ENCODE data around the gene ALK. TPM values are rescaled to one million over a fixed set of nuclear protein-coding genes. Genes with fewer than 3 reads are reported as not detected.

Gene ALK
- total RNA-seq, 1 donor from 2014 or later = not detected

DNA sequence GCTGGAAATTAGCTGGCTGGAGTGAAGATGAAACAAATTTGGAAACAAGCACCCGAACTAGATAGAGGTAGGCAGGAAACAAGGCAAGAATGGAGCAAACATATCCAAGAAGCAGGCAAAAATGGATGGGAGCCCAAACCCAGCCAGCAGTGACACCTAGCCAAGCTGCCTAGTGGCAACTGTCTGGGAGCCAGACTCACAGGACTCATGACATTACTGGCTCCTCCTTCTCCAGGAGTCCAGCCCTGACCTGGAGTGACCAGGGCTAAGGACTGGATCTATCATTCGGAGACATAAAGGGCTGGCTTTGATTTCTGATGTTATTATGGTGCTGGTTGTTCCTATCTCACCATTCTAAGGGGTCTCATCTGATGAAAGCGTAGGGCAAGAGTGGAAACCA lies 21.3 kb upstream of the ALK start:
- TF ChIP-seq, protein P1, sequence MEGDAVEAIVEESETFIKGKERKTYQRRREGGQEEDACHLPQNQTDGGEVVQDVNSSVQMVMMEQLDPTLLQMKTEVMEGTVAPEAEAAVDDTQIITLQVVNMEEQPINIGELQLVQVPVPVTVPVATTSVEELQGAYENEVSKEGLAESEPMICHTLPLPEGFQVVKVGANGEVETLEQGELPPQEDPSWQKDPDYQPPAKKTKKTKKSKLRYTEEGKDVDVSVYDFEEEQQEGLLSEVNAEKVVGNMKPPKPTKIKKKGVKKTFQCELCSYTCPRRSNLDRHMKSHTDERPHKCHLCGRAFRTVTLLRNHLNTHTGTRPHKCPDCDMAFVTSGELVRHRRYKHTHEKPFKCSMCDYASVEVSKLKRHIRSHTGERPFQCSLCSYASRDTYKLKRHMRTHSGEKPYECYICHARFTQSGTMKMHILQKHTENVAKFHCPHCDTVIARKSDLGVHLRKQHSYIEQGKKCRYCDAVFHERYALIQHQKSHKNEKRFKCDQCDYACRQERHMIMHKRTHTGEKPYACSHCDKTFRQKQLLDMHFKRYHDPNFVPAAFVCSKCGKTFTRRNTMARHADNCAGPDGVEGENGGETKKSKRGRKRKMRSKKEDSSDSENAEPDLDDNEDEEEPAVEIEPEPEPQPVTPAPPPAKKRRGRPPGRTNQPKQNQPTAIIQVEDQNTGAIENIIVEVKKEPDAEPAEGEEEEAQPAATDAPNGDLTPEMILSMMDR (IDR thresholded peaks at IDR 0.05; ENCODE audit: unreplicated experiment) = no peak
- H3K27me3 Mint-ChIP-seq = no peaks in the 10 kb centered on the region

DNA sequence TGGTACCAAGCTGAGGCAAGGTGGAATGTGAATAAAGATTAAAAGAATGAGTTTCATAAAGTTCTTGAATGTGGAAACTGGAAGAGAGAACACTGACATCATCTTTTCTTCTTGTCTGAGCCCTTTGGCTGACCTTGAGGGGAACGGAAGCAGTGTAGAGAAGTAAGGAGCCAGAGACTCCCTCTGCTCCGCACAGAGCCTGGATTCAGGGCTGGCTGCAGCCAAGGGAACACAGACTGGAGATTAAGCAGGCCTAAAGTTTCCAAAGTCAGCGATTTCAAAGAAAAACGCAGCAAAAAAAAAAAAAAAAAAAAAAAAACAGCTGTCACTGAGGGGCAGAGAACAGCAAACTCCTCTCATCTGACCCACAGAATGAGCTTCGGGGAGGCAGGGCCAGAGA lies 19.3 kb upstream of the ALK start:
- no peak overlapping the region for H3K4me3 Mint-ChIP-seq (ENCODE audit: low read depth)
- no peak for DNase-seq (ENCODE audit: low spot score, unreplicated experiment)
- TF ChIP-seq, protein P1 (IDR thresholded peaks at IDR 0.05; ENCODE audit: unreplicated experiment) = no peak
- no peaks in the 10 kb centered on the region for H3K4me1 Mint-ChIP-seq (ENCODE audit: low read depth)
- no peaks in the 10 kb centered on the region for H3K36me3 Mint-ChIP-seq (ENCODE audit: insufficient read depth)
- H3K27ac Mint-ChIP-seq = no peak overlapping the region
- H3K27me3 Mint-ChIP-seq = peaks cover 2% of the 10 kb centered on the region
- no peaks in the 10 kb centered on the region for H3K9me3 Mint-ChIP-seq (ENCODE audit: low read depth)

More for the DNA sequence above, 21.3 kb upstream of the ALK start:
- no peak for DNase-seq (ENCODE audit: low spot score, unreplicated experiment)
- Mint-ChIP-seq H3K36me3 (ENCODE audit: insufficient read depth) (no peaks in the 10 kb centered on the region), H3K9me3 (ENCODE audit: low read depth) (no peaks in the 10 kb centered on the region), H3K27ac (no peak overlapping the region), H3K4me3 (ENCODE audit: low read depth) (no peak overlapping the region), H3K4me1 (ENCODE audit: low read depth) (no peaks in the 10 kb centered on the region)

DNA sequence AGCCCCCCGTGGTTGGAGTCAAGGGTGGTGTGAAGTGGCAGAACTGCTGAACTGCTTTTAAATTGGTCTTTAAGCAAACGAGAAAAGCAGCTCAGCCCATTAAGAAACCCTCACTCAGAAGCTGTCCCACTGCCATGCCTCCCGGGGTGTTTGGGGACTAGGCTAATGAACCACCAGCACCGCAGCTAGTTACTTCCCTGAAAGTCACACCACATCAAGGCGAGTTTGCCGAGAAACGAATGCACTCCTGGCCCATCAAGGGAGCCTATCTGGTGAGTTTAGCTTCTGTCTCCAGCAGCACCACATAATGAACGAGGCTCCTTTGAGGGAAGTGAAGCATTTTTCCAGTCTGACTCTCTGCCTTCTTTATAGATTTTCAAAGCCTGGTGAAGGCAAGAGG lies 14.6 kb upstream of the ALK start:
- Mint-ChIP-seq H3K27me3 (peaks cover 9% of the 10 kb centered on the region), H3K27ac (no peak overlapping the region), H3K4me1 (ENCODE audit: low read depth) (peaks cover 5% of the 10 kb centered on the region), H3K4me3 (ENCODE audit: low read depth) (no peak overlapping the region), H3K36me3 (ENCODE audit: insufficient read depth) (no peaks in the 10 kb centered on the region), H3K9me3 (ENCODE audit: low read depth) (no peaks in the 10 kb centered on the region)
- DNase-seq (ENCODE audit: low spot score, unreplicated experiment) = no peak
- TF ChIP-seq, protein P1 (IDR thresholded peaks at IDR 0.05; ENCODE audit: unreplicated experiment) = no peak

DNA sequence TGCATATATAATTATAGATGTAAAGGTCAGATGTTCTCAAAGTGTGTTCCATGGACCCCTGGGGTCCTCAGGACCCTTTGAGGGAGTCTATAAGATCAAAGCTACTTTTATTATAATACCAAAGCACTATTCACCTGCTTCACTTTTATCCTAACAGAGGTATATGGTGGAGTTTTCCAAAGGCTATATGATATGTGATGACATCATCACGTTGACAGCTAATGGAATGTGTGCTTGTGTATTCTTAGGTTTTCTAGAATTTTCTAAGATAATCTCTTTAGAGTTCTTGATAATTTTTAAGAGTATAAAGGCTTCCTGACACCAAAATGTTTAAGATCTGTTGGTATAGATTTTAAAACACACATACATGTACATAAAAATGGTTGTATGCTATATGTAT lies 10.4 kb upstream of the ALK start:
- H3K36me3 Mint-ChIP-seq (ENCODE audit: insufficient read depth) = no peaks in the 10 kb centered on the region
- no peak overlapping the region for H3K27ac Mint-ChIP-seq
- no peaks in the 10 kb centered on the region for H3K9me3 Mint-ChIP-seq (ENCODE audit: low read depth)
- DNase-seq (ENCODE audit: low spot score, unreplicated experiment) = no peak
- TF ChIP-seq, protein P1 (IDR thresholded peaks at IDR 0.05; ENCODE audit: unreplicated experiment) = no peak
- peaks cover 5% of the 10 kb centered on the region for H3K4me1 Mint-ChIP-seq (ENCODE audit: low read depth)
- H3K4me3 Mint-ChIP-seq (ENCODE audit: low read depth) = no peak overlapping the region
- H3K27me3 Mint-ChIP-seq = peaks cover 12% of the 10 kb centered on the region

DNA sequence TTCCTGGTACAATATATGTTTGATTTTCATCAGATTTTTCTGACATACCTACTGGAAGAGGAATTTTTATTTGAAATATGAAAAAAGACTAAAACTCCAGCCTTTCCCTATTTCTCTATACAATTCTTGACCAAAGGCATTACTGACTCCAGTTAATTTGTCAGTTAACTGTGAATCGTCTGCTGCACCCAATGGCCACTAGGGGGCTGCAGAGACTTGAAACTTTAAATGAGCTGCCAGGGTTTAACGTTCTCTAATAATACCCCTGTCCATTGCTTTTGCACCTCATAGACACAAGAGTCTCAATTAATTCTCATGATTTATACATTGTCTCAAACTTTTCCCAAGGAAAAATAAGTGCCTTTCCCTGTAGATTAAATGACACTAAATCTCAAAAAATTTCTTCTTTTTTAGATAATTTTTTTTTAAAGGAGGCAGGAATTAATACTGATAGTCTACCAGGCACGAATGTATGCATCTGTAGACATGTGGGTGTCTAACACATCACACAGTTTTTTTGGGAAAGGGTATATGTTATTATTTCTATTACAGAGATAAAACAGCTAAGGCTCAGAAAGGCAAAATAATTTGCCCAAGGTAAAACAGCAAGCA lies 1.8 kb upstream of the ALK start:
- TF ChIP-seq, protein P1 (IDR thresholded peaks at IDR 0.05; ENCODE audit: unreplicated experiment) = peak; percentile 95
- H3K4me1 Mint-ChIP-seq (ENCODE audit: low read depth) = peaks cover 12% of the 10 kb centered on the region
- H3K27ac Mint-ChIP-seq = peak overlapping the region; percentile 77
- no peak overlapping the region for H3K4me3 Mint-ChIP-seq (ENCODE audit: low read depth)
- no peaks in the 10 kb centered on the region for H3K36me3 Mint-ChIP-seq (ENCODE audit: insufficient read depth)
- H3K27me3 Mint-ChIP-seq = peaks cover 44% of the 10 kb centered on the region
- H3K9me3 Mint-ChIP-seq (ENCODE audit: low read depth) = no peaks in the 10 kb centered on the region
- peak; percentile 37 for DNase-seq (ENCODE audit: low spot score, unreplicated experiment)
